ENCODE measurements around the gene BMP2K. TPM values are rescaled to one million over a fixed set of nuclear protein-coding genes. Genes with fewer than 3 reads are reported as not detected.
A peak's percentile ranks its signal among the peaks of the same experiment; 100 is the strongest.

The BMP2K gene
- total and polyA plus RNA-seq, 7 donors, result 3.5 to 19.1 (median 15.2) TPM

DNA sequence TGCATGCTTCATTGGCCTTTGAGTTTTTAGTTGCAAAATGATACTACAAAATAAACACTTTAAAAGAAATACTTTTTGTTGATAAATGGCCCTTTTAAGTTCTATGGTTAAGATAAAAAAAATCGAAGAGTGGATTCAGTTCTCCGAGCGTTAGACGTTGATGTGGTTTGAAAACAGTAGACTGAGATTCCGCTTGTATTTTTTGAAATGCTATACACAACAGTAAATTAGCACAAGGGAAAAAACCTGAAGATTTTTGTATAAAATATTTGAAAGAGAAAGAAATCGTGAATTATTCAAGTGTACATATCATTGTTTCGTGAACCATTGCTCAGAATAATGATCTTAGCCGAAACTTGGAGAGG is 1.4 kb downstream of the BMP2K start:
- ATAC-seq (no peak), DNase-seq (no peak)
- Histone ChIP-seq H3K27ac (peak overlapping the region; percentile 99), H3K36me3 (ENCODE audit: insufficient read depth in 1 of 2, low read depth in 1 of 2) (no peaks in the 10 kb centered on the region), H3K9me3 (no peaks in the 10 kb centered on the region), H3K4me3 (peak overlapping the region; percentile 90), H3K4me1 (peaks cover 51% of the 10 kb centered on the region), H3K27me3 (ENCODE audit: insufficient read depth in 3 of 3, low read length in 2 of 3) (no peaks in the 10 kb centered on the region)
- 56 to 69% (median 57%) methylated on average over 8 of the region's 8 CpGs for WGBS, 3 donors
- TF ChIP-seq, protein P1, sequence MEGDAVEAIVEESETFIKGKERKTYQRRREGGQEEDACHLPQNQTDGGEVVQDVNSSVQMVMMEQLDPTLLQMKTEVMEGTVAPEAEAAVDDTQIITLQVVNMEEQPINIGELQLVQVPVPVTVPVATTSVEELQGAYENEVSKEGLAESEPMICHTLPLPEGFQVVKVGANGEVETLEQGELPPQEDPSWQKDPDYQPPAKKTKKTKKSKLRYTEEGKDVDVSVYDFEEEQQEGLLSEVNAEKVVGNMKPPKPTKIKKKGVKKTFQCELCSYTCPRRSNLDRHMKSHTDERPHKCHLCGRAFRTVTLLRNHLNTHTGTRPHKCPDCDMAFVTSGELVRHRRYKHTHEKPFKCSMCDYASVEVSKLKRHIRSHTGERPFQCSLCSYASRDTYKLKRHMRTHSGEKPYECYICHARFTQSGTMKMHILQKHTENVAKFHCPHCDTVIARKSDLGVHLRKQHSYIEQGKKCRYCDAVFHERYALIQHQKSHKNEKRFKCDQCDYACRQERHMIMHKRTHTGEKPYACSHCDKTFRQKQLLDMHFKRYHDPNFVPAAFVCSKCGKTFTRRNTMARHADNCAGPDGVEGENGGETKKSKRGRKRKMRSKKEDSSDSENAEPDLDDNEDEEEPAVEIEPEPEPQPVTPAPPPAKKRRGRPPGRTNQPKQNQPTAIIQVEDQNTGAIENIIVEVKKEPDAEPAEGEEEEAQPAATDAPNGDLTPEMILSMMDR (IDR thresholded peaks at IDR 0.05), result no peak
- intact Hi-C loops (cut with DNase I), result loop anchor here (5.0 kb wide), 2 partner anchors 85 to 130 kb away; no protein-coding TSS in a partner anchor

DNA sequence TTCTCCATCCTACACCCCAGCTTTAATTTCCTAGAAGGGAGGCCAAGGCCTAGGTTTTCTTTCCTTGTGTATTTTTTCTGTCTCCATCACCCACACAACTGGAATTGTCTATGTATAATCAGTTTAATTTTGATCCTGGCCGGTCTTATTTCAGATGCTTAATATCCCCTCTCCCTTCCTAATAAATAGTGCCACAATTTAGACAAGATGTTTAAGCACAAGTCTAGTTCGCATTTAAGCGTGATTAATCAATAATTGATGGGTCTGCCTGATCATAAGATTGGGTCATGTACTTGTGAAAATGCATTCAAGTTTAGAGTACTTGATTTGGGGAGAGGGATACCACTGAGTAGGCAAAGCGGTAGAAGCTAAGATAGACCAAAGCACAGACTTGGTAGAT is 2.4 kb downstream of the BMP2K start:
- DNase-seq (no peak), ATAC-seq (no peak)
- Histone ChIP-seq H3K27ac (no peak overlapping the region), H3K4me1 (peaks cover 55% of the 10 kb centered on the region), H3K9me3 (no peaks in the 10 kb centered on the region), H3K36me3 (ENCODE audit: insufficient read depth in 1 of 2, low read depth in 1 of 2) (no peaks in the 10 kb centered on the region), H3K4me3 (peak overlapping the region; percentile 90), H3K27me3 (ENCODE audit: insufficient read depth in 3 of 3, low read length in 2 of 3) (no peaks in the 10 kb centered on the region)
- 68 to 80% (median 68%) methylated on average over 4 of the region's 4 CpGs for WGBS, 3 donors
- TF ChIP-seq, protein P1 (IDR thresholded peaks at IDR 0.05), result no peak
- intact Hi-C loops (cut with DNase I), result loop anchor here (5.0 kb wide), 2 partner anchors 84 to 131 kb away; no protein-coding TSS in a partner anchor

DNA sequence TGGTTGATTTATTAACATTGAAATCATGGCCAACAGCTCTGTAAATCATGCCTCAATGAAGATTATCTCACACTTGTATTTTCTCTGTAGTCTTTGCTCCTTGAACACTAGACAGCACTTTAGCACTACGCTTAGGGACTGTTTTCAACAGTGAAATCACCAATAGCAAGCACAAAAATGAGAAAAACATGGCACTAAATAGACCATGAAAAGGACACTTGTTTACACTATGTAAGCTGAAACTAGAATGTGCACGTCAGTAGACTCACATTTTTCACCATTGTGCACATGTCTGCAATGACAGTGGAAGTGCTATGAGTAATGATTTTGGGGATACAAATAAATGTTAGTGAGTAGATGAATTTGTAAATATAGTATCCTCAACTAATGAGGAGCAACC is 3.1 kb downstream of the BMP2K start:
- no peak overlapping the region for H3K27ac ChIP-seq
- WGBS, 3 donors, result 46 to 61% (median 48%) methylated on average over 2 of the region's 2 CpGs
- peak overlapping the region; percentile 90 for H3K4me3 ChIP-seq
- H3K9me3 ChIP-seq, result no peaks in the 10 kb centered on the region
- TF ChIP-seq, protein P1 (IDR thresholded peaks at IDR 0.05), result no peak
- intact Hi-C loops (cut with DNase I), result loop anchor here (5.0 kb wide), 2 partner anchors 83 to 132 kb away; no protein-coding TSS in a partner anchor
- no peak for DNase-seq
- H3K4me1 ChIP-seq, result peaks cover 63% of the 10 kb centered on the region
- no peaks in the 10 kb centered on the region for H3K27me3 ChIP-seq (ENCODE audit: insufficient read depth in 3 of 3, low read length in 2 of 3)
- no peak for ATAC-seq
- no peaks in the 10 kb centered on the region for H3K36me3 ChIP-seq (ENCODE audit: insufficient read depth in 1 of 2, low read depth in 1 of 2)

DNA sequence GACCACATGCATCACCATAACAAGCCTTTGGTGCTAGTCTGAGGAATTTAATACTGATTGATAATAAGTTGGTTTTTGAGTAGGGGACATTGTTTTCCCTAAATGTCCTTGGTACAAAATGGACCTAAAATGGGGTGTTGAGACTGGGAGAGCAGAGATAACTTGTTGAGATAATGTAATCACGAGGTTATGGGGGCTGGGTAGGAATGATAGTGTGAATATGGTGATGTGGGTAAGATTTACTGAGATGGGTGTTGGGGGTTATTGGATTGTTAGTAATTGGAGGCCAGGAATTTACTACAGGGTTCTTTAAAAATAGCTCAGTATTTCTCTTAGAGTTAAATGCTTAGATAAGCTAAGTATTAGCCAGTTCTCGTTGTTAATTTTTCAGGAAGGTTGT is 3.9 kb downstream of the BMP2K start:
- Histone ChIP-seq H3K36me3 (ENCODE audit: insufficient read depth in 1 of 2, low read depth in 1 of 2) (no peaks in the 10 kb centered on the region), H3K4me3 (peak overlapping the region; percentile 90), H3K9me3 (no peaks in the 10 kb centered on the region), H3K27ac (no peak overlapping the region), H3K4me1 (peaks cover 71% of the 10 kb centered on the region), H3K27me3 (ENCODE audit: insufficient read depth in 3 of 3, low read length in 2 of 3) (no peaks in the 10 kb centered on the region)
- ATAC-seq (no peak), DNase-seq (no peak)
- WGBS, 3 donors, result 66 to 81% (median 74%) methylated on average over 2 of the region's 2 CpGs
- TF ChIP-seq, protein P1 (IDR thresholded peaks at IDR 0.05), result no peak
- intact Hi-C loops (cut with DNase I), result loop anchor here in 1 of 2 donors (5.0 kb wide), 1 partner anchor 138 kb away; no protein-coding TSS in a partner anchor

DNA sequence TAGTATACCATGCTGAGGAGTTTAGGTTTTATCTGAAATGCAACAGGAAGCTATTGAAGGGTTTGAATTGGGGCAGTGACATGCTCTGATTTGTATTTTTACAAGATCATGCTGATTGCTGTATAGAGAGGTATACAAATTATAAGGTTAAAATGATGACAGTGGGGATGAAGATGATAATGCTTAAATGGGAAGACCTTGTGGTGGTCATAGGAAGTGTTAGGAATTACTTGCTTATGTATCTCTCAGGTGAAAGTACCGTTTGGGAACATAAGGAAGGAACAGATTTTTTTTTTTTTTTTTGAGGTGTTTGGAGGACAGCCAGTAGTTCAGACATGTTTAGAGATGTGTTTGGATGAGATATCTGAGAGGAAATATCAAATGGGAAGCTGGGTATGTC is 5.0 kb downstream of the BMP2K start:
- TF ChIP-seq, protein P1 (IDR thresholded peaks at IDR 0.05), result no peak
- DNase-seq (no peak), ATAC-seq (no peak)
- H3K27ac ChIP-seq, result no peak overlapping the region
- intact Hi-C loops (cut with DNase I), result loop anchor here in 1 of 2 donors (5.0 kb wide), 1 partner anchor 139 kb away; no protein-coding TSS in a partner anchor
- no peaks in the 10 kb centered on the region for H3K27me3 ChIP-seq (ENCODE audit: insufficient read depth in 3 of 3, low read length in 2 of 3)
- 34 to 54% (median 37%) methylated on average over 1 of the region's 1 CpG for WGBS, 3 donors
- H3K4me3 ChIP-seq, result no peak overlapping the region
- no peaks in the 10 kb centered on the region for H3K9me3 ChIP-seq
- H3K36me3 ChIP-seq (ENCODE audit: insufficient read depth in 1 of 2, low read depth in 1 of 2), result no peaks in the 10 kb centered on the region
- H3K4me1 ChIP-seq, result peaks cover 81% of the 10 kb centered on the region
